ENCODE results near the gene FKBP2.

Gene FKBP2

GRCh38 chr11:64265176-64266160 is 24.6 kb downstream of the FKBP2 start:
- no peak for DNase-seq

GRCh38 chr11:64266339-64266738 is 25.4 kb downstream of the FKBP2 start:
- DNase-seq: no peak

GRCh38 chr11:64267207-64267945 is 26.5 kb downstream of the FKBP2 start:
- DNase-seq: no peak

- no peak for DNase-seq
Observed at GRCh38 chr11:64268025-64268892, 27.4 kb downstream of the FKBP2 start.

DNA sequence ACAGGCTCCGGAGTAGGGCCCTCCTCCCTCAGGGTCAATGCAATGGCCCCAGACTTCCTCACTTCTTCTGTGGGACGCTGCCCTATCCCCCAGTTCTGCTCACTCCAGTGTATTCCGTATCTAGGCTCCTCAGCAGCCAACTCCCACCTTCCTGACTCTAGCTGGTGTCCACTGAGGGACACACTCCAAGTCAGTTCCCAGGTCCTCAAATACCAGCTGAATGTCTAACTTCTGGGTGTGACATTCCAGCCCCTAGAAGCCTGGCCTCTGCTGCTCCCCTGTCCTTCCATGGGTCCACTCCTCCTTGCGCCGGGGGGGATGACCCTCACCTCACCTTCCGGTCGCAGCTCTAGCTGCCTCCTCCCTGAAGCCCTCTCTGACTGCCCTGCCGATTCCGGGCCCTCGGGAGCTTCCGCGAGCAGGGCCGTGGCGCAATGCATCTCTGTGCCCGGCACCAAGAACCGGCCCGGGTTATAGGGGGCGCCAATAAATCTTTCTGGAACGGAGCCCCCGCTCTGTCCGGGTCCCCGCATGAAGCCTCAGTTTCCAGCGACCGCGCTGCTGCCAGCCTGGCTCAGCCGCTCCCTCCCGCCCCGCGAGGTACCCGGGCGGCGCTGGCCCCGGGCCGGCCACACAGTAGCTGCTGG is 28.1 kb downstream of the FKBP2 start:
- DNase-seq: peak; percentile 76

DNA sequence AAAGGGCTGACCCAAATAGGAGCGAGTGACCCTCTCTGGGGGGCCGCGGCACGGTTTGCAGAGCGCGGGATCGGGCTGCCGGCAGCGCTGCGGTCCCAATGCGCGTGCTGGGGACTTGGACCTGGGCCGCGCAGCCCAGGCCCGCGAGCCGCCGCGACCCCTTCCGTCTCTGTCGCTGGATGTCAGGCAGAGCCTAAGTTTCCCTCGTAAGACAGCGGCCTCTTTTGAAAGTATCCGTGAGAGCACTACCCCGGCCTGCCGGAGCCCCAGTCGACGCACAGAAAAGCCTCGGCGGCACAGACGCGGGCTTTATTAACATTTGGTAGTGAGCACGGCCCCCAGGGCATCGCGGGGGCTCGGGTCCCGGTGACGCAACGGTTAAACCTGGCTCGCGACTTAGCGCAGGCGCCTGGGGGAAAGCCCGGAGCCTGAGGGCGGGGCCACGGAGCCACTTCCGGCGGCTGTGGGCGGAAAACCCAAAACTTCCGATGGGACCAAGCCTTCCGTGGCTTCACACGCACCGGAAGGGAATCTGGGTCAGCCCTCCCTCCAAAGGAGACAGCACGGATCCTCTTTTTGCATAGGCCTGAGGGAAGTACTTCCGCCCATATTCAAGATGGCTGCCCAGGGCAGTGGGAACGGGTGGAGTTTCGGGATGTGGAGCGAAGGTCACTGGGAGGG is 28.8 kb downstream of the FKBP2 start:
- DNase-seq: peak; percentile 99

- no peak for DNase-seq
Observed at GRCh38 chr11:64275031-64275800, 34.3 kb downstream of the FKBP2 start.

GRCh38 chr11:64275841-64276240 is 34.9 kb downstream of the FKBP2 start:
- no peak for DNase-seq

DNA sequence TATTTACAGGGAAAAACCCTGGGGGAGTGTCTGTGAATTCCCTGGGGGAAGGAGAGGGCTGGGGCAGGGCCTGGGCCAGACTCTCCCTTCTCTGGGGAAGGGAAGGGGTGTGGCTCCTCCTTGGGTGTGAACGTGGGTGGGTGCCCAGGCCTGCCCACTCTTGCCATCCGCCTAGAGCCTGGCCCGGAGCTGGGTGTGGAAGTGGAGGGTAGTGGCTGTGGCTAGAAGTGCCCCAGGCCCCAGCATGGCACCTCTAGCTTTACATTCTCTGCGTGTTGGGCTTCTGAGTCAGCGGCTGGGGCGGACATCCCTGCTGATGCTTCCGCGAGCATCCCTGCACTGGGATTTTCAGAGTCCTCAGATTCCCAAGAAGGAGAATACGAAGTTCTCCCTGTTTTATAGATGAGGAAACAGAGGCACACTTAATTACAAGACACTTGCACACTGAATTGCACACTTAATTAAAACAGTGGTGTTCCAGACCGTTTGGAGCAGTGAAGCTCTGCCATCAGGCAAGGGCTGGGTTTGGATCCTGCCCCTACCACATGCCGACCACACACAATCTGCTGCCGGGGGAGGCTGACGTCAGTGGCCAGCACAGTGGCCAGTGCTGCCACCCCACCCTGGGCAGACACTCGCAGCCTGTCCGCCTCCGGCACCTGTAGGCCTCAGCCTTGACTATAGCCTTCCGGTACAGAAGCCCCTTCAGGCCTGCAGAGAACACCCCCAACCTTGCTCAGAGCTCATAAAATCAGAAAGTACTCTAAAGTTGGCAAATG is 35.9 kb downstream of the FKBP2 start:
- no peak for DNase-seq

- DNase-seq: no peak
Observed at GRCh38 chr11:64278576-64279190, 37.8 kb downstream of the FKBP2 start.

DNA sequence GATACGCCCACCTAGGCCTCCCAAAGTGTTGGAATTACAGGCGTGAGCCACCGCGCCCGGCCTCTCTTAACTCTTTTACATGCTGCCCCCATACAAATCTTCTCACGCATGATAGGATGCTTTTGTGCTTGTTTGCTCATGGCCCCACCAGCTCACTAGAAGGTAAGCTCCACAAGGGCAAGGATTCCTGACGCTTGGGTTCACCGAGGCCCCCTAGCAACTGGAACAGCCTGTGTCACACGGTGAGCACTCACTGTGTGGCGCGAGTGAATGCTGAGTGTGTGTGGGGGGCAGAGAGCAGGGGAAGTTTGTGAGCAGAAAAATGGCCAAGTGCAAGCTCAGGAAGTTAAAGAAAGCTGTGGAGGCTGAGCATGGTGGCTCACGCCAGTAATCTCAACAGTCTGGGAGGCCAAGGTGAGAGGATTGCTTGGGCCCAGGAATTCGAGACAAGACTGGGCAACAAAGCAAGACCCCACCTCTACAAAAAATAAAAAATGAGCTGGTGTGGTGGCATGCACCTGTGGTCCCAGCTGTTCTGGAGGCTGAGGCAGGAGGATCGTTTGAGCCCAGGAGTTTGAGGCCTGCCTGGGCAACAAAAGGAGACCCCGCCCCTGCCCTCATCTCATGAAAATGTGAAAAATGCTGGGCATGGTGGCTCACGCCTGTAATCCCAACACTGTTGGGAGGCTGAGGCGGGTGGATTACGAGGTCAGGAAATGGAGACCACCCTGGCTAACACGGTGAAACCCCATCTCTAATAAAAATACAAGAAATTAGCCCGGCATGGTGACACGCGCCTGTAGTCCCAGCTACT is 41.3 kb downstream of the FKBP2 start:
- DNase-seq: no peak

DNA sequence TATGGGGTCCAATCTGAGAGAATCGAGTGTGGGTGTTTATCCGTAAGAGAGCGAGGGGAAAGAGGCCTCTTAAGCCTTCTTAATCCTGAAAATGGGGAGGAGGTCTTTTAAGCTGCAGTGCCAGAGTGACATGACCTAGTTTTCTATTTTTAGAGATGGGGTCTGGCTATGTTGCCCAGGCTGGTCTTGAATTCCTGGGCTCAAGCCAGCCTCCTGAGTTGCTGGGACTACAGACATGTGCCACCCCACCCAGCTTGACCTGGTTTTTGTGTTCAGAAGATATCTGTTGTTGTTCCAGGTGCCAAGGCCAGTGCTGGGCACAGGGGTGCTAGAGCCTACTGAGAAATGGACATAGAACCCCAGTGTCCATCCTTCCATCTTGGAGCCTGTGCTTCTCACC is 42.2 kb downstream of the FKBP2 start:
- no peak for DNase-seq

DNA sequence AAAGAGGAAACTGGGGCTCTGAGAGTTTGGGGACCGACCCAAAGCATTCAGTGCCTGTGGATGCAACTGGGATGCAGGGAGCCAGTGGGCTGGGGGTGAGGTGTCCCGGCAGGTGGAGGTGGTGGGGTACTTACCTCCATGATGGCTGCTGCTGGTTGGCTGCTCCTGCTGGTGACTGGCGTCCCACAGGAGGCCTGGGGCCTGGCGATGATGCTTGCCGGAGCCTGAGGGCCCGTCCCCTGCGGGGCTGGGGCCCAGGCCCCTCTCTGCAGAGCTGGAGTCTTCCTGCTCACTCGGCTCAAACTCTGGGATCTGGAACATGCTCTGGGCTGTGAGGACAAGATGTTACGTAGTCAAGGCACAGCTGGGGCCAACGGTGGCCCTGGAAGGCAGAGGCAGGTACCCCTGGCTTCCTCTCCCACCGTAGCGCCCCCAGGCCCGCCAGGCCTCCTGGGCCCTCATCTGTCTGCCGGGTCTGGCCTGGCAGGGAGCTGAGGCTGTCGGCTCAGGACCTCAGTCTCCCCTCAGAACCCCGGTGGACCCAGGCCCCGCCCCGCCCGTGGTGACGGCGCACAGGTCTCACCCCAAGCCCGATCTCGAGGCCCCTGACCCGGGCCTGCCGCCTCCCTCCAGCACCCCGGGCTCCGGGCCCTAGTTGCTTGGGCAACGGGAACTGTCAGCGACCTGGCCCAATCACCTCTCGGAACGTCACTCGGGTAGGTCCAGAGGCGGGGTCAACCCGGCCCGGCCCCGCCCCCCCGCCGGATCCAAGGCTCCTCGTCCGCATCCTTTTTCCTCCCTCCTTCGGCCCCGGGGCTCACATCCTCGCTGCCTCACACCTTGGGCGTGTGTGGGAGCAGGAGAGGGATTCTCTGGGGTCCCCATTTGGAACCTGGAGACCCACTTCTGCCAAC is 43.4 kb downstream of the FKBP2 start, which contains the start of gene BAD:
Gene BAD (minus strand): TSS at position 618 of the 914 bp plus-strand sequence. CDS start 297 bp downstream, at position 321.
- DNase-seq: peak; percentile 96

GRCh38 chr11:64284962-64285884 is 44.3 kb downstream of the FKBP2 start, which contains the start of gene GPR137:
Gene GPR137, plus strand, starts transcription at chr11:64285848. Its CDS starts 677 bp downstream, at chr11:64286525.
- peak; percentile 97 for DNase-seq

GRCh38 chr11:64285885-64286800 is 45.2 kb downstream of the FKBP2 start:
- DNase-seq: no peak

Data from stimulated activated CD8-positive, alpha-beta memory T cell treated with anti-CD3 and anti-CD28 coated beads, Interleukin-4, amount 100 ng/mL, for 48 hours (primary cell).